WTC11 (cell line): ENCODE measurements around the gene LGR4. TPM values are rescaled to one million over a fixed set of nuclear protein-coding genes. Genes with fewer than 3 reads are reported as not detected.

ENCODE experiments used
- ATAC-seq: fragments of 200-7000 bp; cut with Tn5 transposase; 2 replicates; pipeline ENCODE4 v1.10.0; 2021; ENCODE audit warnings: mild to moderate bottlenecking, moderate library complexity
- CTCF ChIA-PET: fragments of 300-600 bp; sonication (Branson Sonifier 250); formaldehyde crosslinking; loops from one replicate; lab custom pipeline; 2021; ENCODE audit warnings: antibody characterized with exemption; lab: Charles Lee
- POLR2A ChIA-PET: fragments of 350-600 bp; sonication (Branson Sonifier 250); formaldehyde crosslinking; loops from one replicate; lab custom pipeline; 2021; ENCODE audit warnings: antibody characterized with exemption; lab: Charles Lee
- DNase-seq: peaks from one replicate; pipeline ENCODE4 v3.0.0; 2021; ENCODE audit warnings: low spot score
- H3K27ac Mint-ChIP-seq: 2 replicates; pipeline ENCODE4 v1.8.0; 2021; ENCODE audit warnings: mixed read lengths
- H3K27me3 Mint-ChIP-seq: 2 replicates; pipeline ENCODE4 v1.8.0; 2021; ENCODE audit warnings: low read depth, mild to moderate bottlenecking, moderate library complexity, mixed read lengths
- H3K36me3 Mint-ChIP-seq: 2 replicates; pipeline ENCODE4 v1.8.0; 2021; ENCODE audit warnings: mixed read lengths
- H3K4me1 Mint-ChIP-seq: 2 replicates; pipeline ENCODE4 v1.8.0; 2022; ENCODE audit warnings: mixed read lengths
- H3K4me3 Mint-ChIP-seq: 2 replicates; pipeline ENCODE4 v1.8.0; 2021; ENCODE audit warnings: mild to moderate bottlenecking, moderate library complexity, mixed read lengths
- H3K9me3 Mint-ChIP-seq: 2 replicates; pipeline ENCODE4 v1.8.0; 2021; ENCODE audit warnings: mixed read lengths
- E2F5 ChIP-seq: sonication (generic); formaldehyde crosslinking; IDR thresholded peaks from 2 replicates; pipeline ENCODE4 v1.8.1; 2022; ENCODE audit warnings: mild to moderate bottlenecking, moderate library complexity, missing genetic modification reagents
- ELF4 ChIP-seq: sonication (generic); formaldehyde crosslinking; IDR thresholded peaks from 2 replicates; pipeline ENCODE4 v1.8.1; 2022; ENCODE audit warnings: low read depth, mild to moderate bottlenecking, moderate library complexity, missing genetic modification reagents
- ESRRA ChIP-seq: sonication (generic); formaldehyde crosslinking; IDR thresholded peaks from 2 replicates; pipeline ENCODE4 v1.8.1; 2022; ENCODE audit warnings: mild to moderate bottlenecking, missing genetic modification reagents, borderline replicate concordance
- ETV6 ChIP-seq: sonication (generic); formaldehyde crosslinking; IDR thresholded peaks from 2 replicates; pipeline ENCODE4 v1.8.1; 2022; ENCODE audit warnings: mild to moderate bottlenecking, missing genetic modification reagents
- GABPB1 ChIP-seq: sonication (generic); formaldehyde crosslinking; IDR thresholded peaks from 2 replicates; pipeline ENCODE4 v1.8.1; 2023; ENCODE audit warnings: mild to moderate bottlenecking, missing genetic modification reagents
- HMGA2 ChIP-seq: fragments of 250-450 bp; sonication (Bioruptor Pico); IDR thresholded peaks from 2 replicates; pipeline ENCODE4 v1.4.0; 2021; ENCODE audit warnings: mild to moderate bottlenecking, moderate library complexity
- HMGXB4 ChIP-seq: sonication (generic); formaldehyde crosslinking; IDR thresholded peaks from 2 replicates; pipeline ENCODE4 v1.8.1; 2023; ENCODE audit warnings: mild to moderate bottlenecking, moderate library complexity, missing genetic modification reagents
- JAZF1 ChIP-seq: fragments of 250-450 bp; sonication (Bioruptor Pico); IDR thresholded peaks from 2 replicates; pipeline ENCODE4 v1.9.0; 2021; ENCODE audit warnings: moderate library complexity, mild to moderate bottlenecking, inconsistent platforms
- JUN ChIP-seq: sonication (generic); formaldehyde crosslinking; IDR thresholded peaks from 2 replicates; pipeline ENCODE4 v1.8.0; 2023; ENCODE audit warnings: mild to moderate bottlenecking, missing genetic modification reagents
- PRDM15 ChIP-seq: sonication (generic); formaldehyde crosslinking; IDR thresholded peaks from 2 replicates; pipeline ENCODE4 v1.8.0; 2022; ENCODE audit warnings: missing genetic modification reagents
- RELA ChIP-seq: sonication (generic); formaldehyde crosslinking; IDR thresholded peaks from 2 replicates; pipeline ENCODE4 v1.8.1; 2022; ENCODE audit warnings: missing genetic modification reagents, mild to moderate bottlenecking, borderline replicate concordance
- SMAD3 ChIP-seq: sonication (generic); formaldehyde crosslinking; IDR thresholded peaks from 2 replicates; pipeline ENCODE4 v1.8.0; 2022; ENCODE audit warnings: missing genetic modification reagents, mild to moderate bottlenecking, borderline replicate concordance
- SOX15 ChIP-seq: fragments of 250-450 bp; sonication (Bioruptor Pico); IDR thresholded peaks from 2 replicates; pipeline ENCODE4 v1.9.0; 2021; ENCODE audit warnings: mild to moderate bottlenecking
- SP1 ChIP-seq: sonication (generic); formaldehyde crosslinking; conservative IDR thresholded peaks from 2 replicates; pipeline ENCODE4 v1.8.1; 2022; ENCODE audit warnings: missing genetic modification reagents
- TEAD4 ChIP-seq: sonication (generic); formaldehyde crosslinking; IDR thresholded peaks from 2 replicates; pipeline ENCODE4 v1.8.0; 2022; ENCODE audit warnings: mild to moderate bottlenecking, missing genetic modification reagents
- USF2 ChIP-seq: sonication (generic); formaldehyde crosslinking; IDR thresholded peaks from 2 replicates; pipeline ENCODE4 v1.8.1; 2023; ENCODE audit warnings: mild to moderate bottlenecking, missing genetic modification reagents, moderate library complexity
- ZMAT4 ChIP-seq: fragments of 250-450 bp; sonication (Bioruptor Pico); IDR thresholded peaks from 2 replicates; pipeline ENCODE4 v1.9.0; 2021; ENCODE audit warnings: mild to moderate bottlenecking
- ZNF121 ChIP-seq: sonication (generic); formaldehyde crosslinking; IDR thresholded peaks from 2 replicates; pipeline ENCODE4 v1.8.0; 2023; ENCODE audit warnings: missing genetic modification reagents
- ZNF281 ChIP-seq: sonication (generic); formaldehyde crosslinking; IDR thresholded peaks from 2 replicates; pipeline ENCODE4 v1.8.0; 2023; ENCODE audit warnings: mild to moderate bottlenecking, missing genetic modification reagents
- ZNF416 ChIP-seq: fragments of 250-450 bp; sonication (Bioruptor Pico); IDR thresholded peaks from 2 replicates; pipeline ENCODE4 v1.9.0; 2021; ENCODE audit warnings: mild to moderate bottlenecking, inconsistent platforms
- ZNF671 ChIP-seq: fragments of 250-450 bp; sonication (Bioruptor Pico); IDR thresholded peaks from 2 replicates; pipeline ENCODE4 v1.8.0; 2021; ENCODE audit warnings: mild to moderate bottlenecking
- total RNA-seq: library from RNA; stranded (reverse); gene quantifications from 3 replicates; pipeline ENCODE4 v1.2.3, GENCODE V29; 2021

The LGR4 gene
- total RNA-seq, 1 experiment from 2014 or later, result 53.8 TPM

GRCh38 chr11:27413218-27413617 is 59.4 kb downstream of the LGR4 start:
- no peak for ATAC-seq
- no peak for TF ChIP-seq USF2 (CRISPR knock-in tag)
- no peak for TF ChIP-seq SMAD3 (CRISPR knock-in tag)
- no peak for TF ChIP-seq ZNF416 (CRISPR knock-in tag)
- peak overlapping the region; percentile 35; the same call in 1 of the 2 replicates for H3K27ac Mint-ChIP-seq

GRCh38 chr11:27412192-27412691 is 60.3 kb downstream of the LGR4 start:
- Mint-ChIP-seq H3K27ac (0 out of 2 replicates have a peak overlapping the region, but pooled peaks have one; percentile 18), H3K27me3 (no peaks in the 10 kb centered on the region), H3K9me3 (no peaks in the 10 kb centered on the region), H3K36me3 (no peaks in the 10 kb centered on the region), H3K4me1 (peaks cover 34% of the 10 kb centered on the region), H3K4me3 (no peak overlapping the region)
- ChIA-PET CTCF (no interaction called here), POLR2A (no interaction called here)
- TF ChIP-seq ZNF121 (CRISPR knock-in tag) (no peak), ZNF281 (CRISPR knock-in tag) (no peak), RELA (CRISPR knock-in tag) (no peak), ZMAT4 (CRISPR knock-in tag) (no peak), HMGA2 (CRISPR knock-in tag) (no peak), JUN (CRISPR knock-in tag) (no peak), JAZF1 (CRISPR knock-in tag) (no peak), SP1 (CRISPR knock-in tag) (no peak), SOX15 (CRISPR knock-in tag) (no peak), E2F5 (CRISPR knock-in tag) (no peak), ELF4 (CRISPR knock-in tag) (no peak)
- ATAC-seq (no peak), DNase-seq (no peak)

More at GRCh38 chr11:27413218-27413617, 59.4 kb downstream of the LGR4 start:
- H3K4me1 Mint-ChIP-seq, result peaks cover 42% of the 10 kb centered on the region
- H3K27me3 Mint-ChIP-seq, result no peaks in the 10 kb centered on the region
- ChIA-PET POLR2A (no interaction called here), CTCF (interaction anchor here (0.7 kb wide), 1 partner anchor 18 kb away, joined by 3 read pairs; no protein-coding TSS in a partner anchor)
- no peaks in the 10 kb centered on the region for H3K9me3 Mint-ChIP-seq
- H3K36me3 Mint-ChIP-seq, result no peaks in the 10 kb centered on the region
- DNase-seq, result no peak
- H3K4me3 Mint-ChIP-seq, result no peak overlapping the region

GRCh38 chr11:27411328-27411727 is 61.3 kb downstream of the LGR4 start:
- no peaks in the 10 kb centered on the region for H3K36me3 Mint-ChIP-seq
- no peaks in the 10 kb centered on the region for H3K27me3 Mint-ChIP-seq
- peaks cover 25% of the 10 kb centered on the region for H3K4me1 Mint-ChIP-seq
- CTCF ChIA-PET, result no interaction called here
- DNase-seq, result no peak
- H3K9me3 Mint-ChIP-seq, result no peaks in the 10 kb centered on the region
- no peak for ATAC-seq
- POLR2A ChIA-PET, result no interaction called here
- H3K27ac Mint-ChIP-seq, result no peak overlapping the region
- no peak overlapping the region for H3K4me3 Mint-ChIP-seq
- no peak for TF ChIP-seq TEAD4
- TF ChIP-seq ZNF671 (CRISPR knock-in tag), result no peak
- no peak for TF ChIP-seq ETV6 (CRISPR knock-in tag)
- TF ChIP-seq GABPB1 (CRISPR knock-in tag), result no peak
- TF ChIP-seq E2F5 (CRISPR knock-in tag), result no peak
- TF ChIP-seq ESRRA (CRISPR knock-in tag), result no peak
- no peak for TF ChIP-seq HMGXB4 (CRISPR knock-in tag)
- no peak for TF ChIP-seq PRDM15 (CRISPR knock-in tag)
